22Rv1 (cell line): ENCODE results near the gene POU2F1.
A peak's percentile ranks its signal among the peaks of the same experiment; 100 is the strongest.

Experiments used
- H3K27ac ChIP-seq: fragments of 450-650 bp; 2 replicates; pipeline ENCODE4 v1.5.1; 2017
- CTCF ChIP-seq: fragments of 450-650 bp; IDR thresholded peaks from 2 replicates; pipeline ENCODE4 v1.5.1; 2017; ENCODE audit warnings: mild to moderate bottlenecking
- ZFX ChIP-seq: fragments of 450-650 bp; IDR thresholded peaks from 2 replicates; pipeline ENCODE4 v1.6.1; 2017; ENCODE audit warnings: antibody characterized with exemption, borderline replicate concordance

Gene POU2F1

DNA sequence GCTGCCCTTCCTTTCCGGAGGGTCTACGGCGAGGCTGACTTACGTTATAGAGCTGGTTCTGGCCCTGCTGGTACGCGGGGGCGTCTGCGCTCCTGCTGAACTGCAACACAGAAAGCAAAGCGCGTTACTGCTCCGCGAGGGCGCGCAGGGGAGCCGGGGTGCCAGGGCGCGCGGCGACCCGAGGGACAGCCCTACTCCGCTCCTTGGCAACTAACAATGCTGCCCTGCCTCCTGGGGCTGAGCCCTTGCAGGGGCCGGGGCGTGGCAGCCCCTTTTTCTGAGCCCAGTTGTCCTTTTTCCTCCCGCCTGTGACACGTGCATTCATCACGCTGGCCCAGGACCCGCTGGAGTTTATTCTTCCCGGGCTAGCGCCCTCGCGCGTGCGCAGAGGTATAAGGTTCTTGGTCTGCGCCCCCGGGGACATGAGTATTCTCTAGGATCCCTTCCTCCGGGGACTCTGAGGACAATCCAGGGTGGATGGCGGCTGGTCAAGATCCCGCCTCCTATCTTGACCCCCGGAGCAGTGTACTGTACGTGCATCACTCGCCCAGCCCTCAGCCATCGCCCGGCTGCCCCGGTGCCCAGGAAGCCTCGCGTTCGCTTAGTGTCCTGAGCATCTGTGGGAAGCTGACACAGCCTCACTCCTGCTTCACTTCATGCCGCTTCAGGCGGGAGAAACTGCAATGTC, 218.8 kb downstream of the POU2F1 start:
- H3K27ac ChIP-seq: no peak overlapping the region
- TF ChIP-seq CTCF (peak; percentile 34), ZFX (no peak)

GRCh38 chr1:167440345-167440744, 219.7 kb downstream of the POU2F1 start:
- TF ChIP-seq CTCF: no peak
- TF ChIP-seq ZFX: no peak
- no peak overlapping the region for H3K27ac ChIP-seq

DNA sequence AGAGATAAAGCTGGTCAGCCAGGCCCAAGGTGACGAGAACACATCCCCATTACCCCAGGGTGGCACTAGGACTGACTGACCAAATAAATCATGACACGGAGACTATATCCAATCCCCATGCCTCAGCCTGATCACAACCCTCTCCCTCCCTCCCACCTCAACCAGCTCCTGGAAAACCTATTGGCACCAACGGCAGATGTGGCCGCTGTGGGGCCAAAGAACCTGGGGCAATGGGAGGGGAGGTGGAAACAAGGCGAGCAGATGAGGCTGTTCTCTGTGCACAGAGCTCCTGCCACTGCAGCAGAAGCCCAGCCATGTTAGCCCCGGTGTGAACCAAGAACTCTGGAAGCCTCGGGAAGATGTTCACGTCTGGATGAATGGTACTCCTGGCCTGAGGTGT, 220.1 kb downstream of the POU2F1 start:
- no peak overlapping the region for H3K27ac ChIP-seq
- TF ChIP-seq ZFX: no peak
- no peak for TF ChIP-seq CTCF

GRCh38 chr1:167441222-167441621, 220.5 kb downstream of the POU2F1 start:
- TF ChIP-seq CTCF: no peak
- no peak for TF ChIP-seq ZFX
- H3K27ac ChIP-seq: no peak overlapping the region

GRCh38 chr1:167442142-167442848, 221.6 kb downstream of the POU2F1 start:
- H3K27ac ChIP-seq: no peak overlapping the region

GRCh38 chr1:167442854-167443565, 222.3 kb downstream of the POU2F1 start:
- H3K27ac ChIP-seq: no peak overlapping the region
- no peak for TF ChIP-seq ZFX
- no peak for TF ChIP-seq CTCF

More at GRCh38 chr1:167442142-167442848, 221.6 kb downstream of the POU2F1 start:
- TF ChIP-seq CTCF: peak; percentile 99
- no peak for TF ChIP-seq ZFX
